Heart left ventricle (tissue), 16 donors: ENCODE measurements around the gene ANKRD52. TPM values are rescaled to one million over a fixed set of nuclear protein-coding genes. Genes with fewer than 3 reads are reported as not detected.

Experiments used
- ATAC-seq, 4 donors: fragments of 200-7000 bp; cut with Tn5 transposase; one replicate each; pipeline ENCODE4 v1.9.1; 2020 to 2022; ENCODE audit warnings: moderate library complexity in 4 of 4, mild to moderate bottlenecking in 3 of 4, moderate number of reproducible peaks in 1 of 4
- DNase-seq, 5 donors: peaks; one replicate each; pipeline ENCODE4 v3.0.0-alpha.2; 2020
- H3K27ac ChIP-seq, 12 donors: fragments of 200-600 bp; sonication (generic) in 4 of 12; one replicate each; pipeline versions ENCODE4 v1.5.0 to v1.8.0; 2016 to 2022; ENCODE audit warnings: mild to moderate bottlenecking in 2 of 12
- H3K27me3 ChIP-seq, 9 donors: fragments of 200-600 bp; sonication (generic) in 2 of 9; one replicate each; pipeline versions ENCODE4 v1.5.1 to v1.8.0; 2016 to 2022; ENCODE audit warnings: mild to moderate bottlenecking in 3 of 9
- H3K36me3 ChIP-seq, 9 donors: fragments of 200-600 bp; sonication (generic) in 2 of 9; one replicate each; pipeline versions ENCODE4 v1.5.0 to v1.8.0; 2018 to 2022; ENCODE audit warnings: mild to moderate bottlenecking in 2 of 9
- H3K4me1 ChIP-seq, 12 donors: fragments of 200-600 bp; sonication (generic) in 4 of 12; one replicate each; pipeline versions ENCODE4 v1.5.0 to v1.8.0; 2016 to 2022; ENCODE audit warnings: mild to moderate bottlenecking in 3 of 12
- H3K4me3 ChIP-seq, 12 donors: fragments of 200-600 bp; sonication (generic) in 4 of 12; one replicate each; pipeline versions ENCODE4 v1.5.0 to v1.8.0; 2017 to 2022; ENCODE audit warnings: mild to moderate bottlenecking in 9 of 12, moderate library complexity in 4 of 12
- H3K9me3 ChIP-seq, 12 donors: fragments of 200-600 bp; sonication (generic) in 4 of 12; one replicate each; pipeline versions ENCODE4 v1.5.0 to v1.8.0; 2016 to 2022; ENCODE audit warnings: mild to moderate bottlenecking in 1 of 12
- CTCF ChIP-seq, 12 donors: fragments of 200-600 bp; sonication (generic) in 4 of 12; IDR thresholded peaks; one replicate each; pipeline versions ENCODE4 v1.5.0 to v1.8.0; 2018 to 2022; ENCODE audit warnings: antibody characterized with exemption in 12 of 12, mild to moderate bottlenecking in 5 of 12
- POLR2A ChIP-seq, 2 donors: fragments of 450-650 bp; IDR thresholded peaks; one replicate each; pipeline ENCODE4 v1.6.1; 2017; ENCODE audit warnings: antibody characterized with exemption in 2 of 2, mild to moderate bottlenecking in 2 of 2, moderate library complexity in 2 of 2
- WGBS, 4 donors: extraction: QIAGEN DNeasy Blood & Tissue Kit in 2 of 4; methylation state at CpG; one replicate each; pipeline versions ENCODE4 v1.1.5 to v1.1.7; 2013 to 2018; 5-methylcytosine and 5-hydroxymethylcytosine counted together
- intact Hi-C, 10 donors: fragments of 100-400 bp; cut with DNase I; formaldehyde crosslinking; loops; one replicate each; pipeline versions ENCODE4 v1.11.1 to v1.14.2; 2022
- polyA plus RNA-seq, 2 donors: library from polyadenylated mRNA; stranded (reverse); fragments of 200-250 nt; gene quantifications; one replicate each; pipeline ENCODE4 v1.2.3, GENCODE V29; 2013
- total RNA-seq, 9 donors: library from RNA; depleted of rRNA in 2 of 9; stranded (reverse); fragments of >200 nt in 2 of 9; fragmentation: NEBNext Ultra II Directional in 3 of 9; extraction: Animal tissue kit (Norgen Biotek cat#: 25700) in 3 of 9; gene quantifications; one replicate each; pipeline versions ENCODE4 v1.1.0 to v1.2.4, GENCODE V29; 2016 to 2023
- donor health status: ischemic (EF 13 %, LVEDD 7.1; RV severe dilation, severe dysfunction).
- donor health status: healthy with polysubstance abuse.
- donor health status: DM: no; HTN: yes; CAD: no.
- donor health status: DM: no; HTN: no; CAD: no.
- donor health status: ischemic (EF 25% LVEDD 6.9; RV normal size, moderate dysfunction).
- donor health status: ischemic (EF 25% LVEDD 5.7; RV mildly dilated, moderate dysfunction).
- donor health status: healthy.
- donor health status: DM: yes; HTN: yes; CAD: no.
- donor health status: ischemic (EF 35%, LVEDD 5.7; RV mildly dilated, moderate dysfunction).
- donor health status: nonischemic (EF 11% LVEDD 7.7; RV severe dilation, severe dysfunction).
- donor health status: DM: yes; HTN: yes; CAD: no.
- donor health status: PGD.
- donor health status: ischemic (EF 29% LVEDD 5.4; RV normal size, mild dysfunction).
- donor health status: nonischemic (EF 23%, LVEDD 6.1; RV moderate dilation, normal function).

Gene ANKRD52
- total and polyA plus RNA-seq, 11 donors = 12.2 to 40.6 (median 28.0) TPM

- no peak for TF ChIP-seq POLR2A (IDR thresholded peaks at IDR 0.05)
- no peak for TF ChIP-seq CTCF (IDR thresholded peaks at IDR 0.05)
- H3K4me3 ChIP-seq = no peak overlapping the region
- H3K27ac ChIP-seq = peak overlapping the region in 1 of 12 donors; percentile 14
- ATAC-seq (no peak), DNase-seq (no peak)
- peaks cover 0 to 17% (median 1%) of the 10 kb centered on the region in 12 donors for H3K4me1 ChIP-seq
- no peaks in the 10 kb centered on the region for H3K27me3 ChIP-seq
- intact Hi-C loops = loop anchor here in 1 of 10 donors (10.0 kb wide), 1 partner anchor 261 kb away; the partner anchor contains the start of gene SPRYD4
- H3K36me3 ChIP-seq = peaks cover 0 to 53% (median 48%) of the 10 kb centered on the region in 9 donors
- no peaks in the 10 kb centered on the region for H3K9me3 ChIP-seq
Measured at GRCh38 chr12:56204275-56204674, 53.9 kb downstream of the ANKRD52 start.

- TF ChIP-seq CTCF (IDR thresholded peaks at IDR 0.05) (no peak), POLR2A (IDR thresholded peaks at IDR 0.05) (no peak)
- H3K27me3 ChIP-seq = no peaks in the 10 kb centered on the region
- WGBS, 4 donors = 79 to 86% (median 81%) methylated on average over 2 of the region's 2 CpGs
- H3K4me1 ChIP-seq = peaks cover 0 to 17% (median 1%) of the 10 kb centered on the region in 12 donors
- H3K27ac ChIP-seq = no peak overlapping the region
- H3K9me3 ChIP-seq = no peaks in the 10 kb centered on the region
- peaks cover 0 to 38% (median 33%) of the 10 kb centered on the region in 9 donors for H3K36me3 ChIP-seq
- ATAC-seq (no peak), DNase-seq (no peak)
- intact Hi-C loops = loop anchor here in 1 of 10 donors (10.0 kb wide), 1 partner anchor 262 kb away; the partner anchor contains the start of gene SPRYD4
- no peak overlapping the region for H3K4me3 ChIP-seq
Measured at GRCh38 chr12:56202838-56203237, 55.3 kb downstream of the ANKRD52 start.

GRCh38 chr12:56202366-56202765 lies 55.8 kb downstream of the ANKRD52 start:
- intact Hi-C loops = loop anchor here in 1 of 10 donors (10.0 kb wide), 1 partner anchor 262 kb away; the partner anchor contains the start of gene SPRYD4
- no peak overlapping the region for H3K4me3 ChIP-seq
- TF ChIP-seq POLR2A (IDR thresholded peaks at IDR 0.05) (no peak), CTCF (IDR thresholded peaks at IDR 0.05) (no peak)
- DNase-seq (no peak), ATAC-seq (no peak)
- H3K4me1 ChIP-seq = peaks cover 0 to 17% (median 1%) of the 10 kb centered on the region in 12 donors
- H3K9me3 ChIP-seq = no peaks in the 10 kb centered on the region
- peaks cover 0 to 34% (median 28%) of the 10 kb centered on the region in 9 donors for H3K36me3 ChIP-seq
- 54 to 67% (median 63%) methylated on average over 1 of the region's 1 CpG for WGBS, 4 donors
- no peaks in the 10 kb centered on the region for H3K27me3 ChIP-seq
- H3K27ac ChIP-seq = no peak overlapping the region

GRCh38 chr12:56198836-56199235 lies 59.3 kb downstream of the ANKRD52 start:
- intact Hi-C loops = loop anchor here in 3 of 10 donors (10.0 kb wide), 1 partner anchor 266 kb away; the partner anchor contains the start of gene SPRYD4 (in 3 of the 3)
- Histone ChIP-seq H3K36me3 (no peaks in the 10 kb centered on the region), H3K27me3 (no peaks in the 10 kb centered on the region), H3K4me3 (no peak overlapping the region), H3K4me1 (peaks cover 0 to 7% (median 0%) of the 10 kb centered on the region in 12 donors), H3K9me3 (no peaks in the 10 kb centered on the region), H3K27ac (no peak overlapping the region)
- TF ChIP-seq CTCF (IDR thresholded peaks at IDR 0.05) (no peak), POLR2A (IDR thresholded peaks at IDR 0.05) (no peak)
- DNase-seq = no peak
- WGBS, 4 donors = 67 to 79% (median 73%) methylated on average over 1 of the region's 1 CpG
- no peak for ATAC-seq
